HG03565 (cell line): ENCODE results near the gene VPS13D.

Experiments
- ATAC-seq: cut with Tn5 transposase; IDR thresholded peaks from one replicate; pipeline ENCODE4 v1.9.1; 2021; ENCODE audit warnings: mild to moderate bottlenecking, moderate library complexity; ENCODE audit not compliant: unreplicated experiment

Gene VPS13D

DNA sequence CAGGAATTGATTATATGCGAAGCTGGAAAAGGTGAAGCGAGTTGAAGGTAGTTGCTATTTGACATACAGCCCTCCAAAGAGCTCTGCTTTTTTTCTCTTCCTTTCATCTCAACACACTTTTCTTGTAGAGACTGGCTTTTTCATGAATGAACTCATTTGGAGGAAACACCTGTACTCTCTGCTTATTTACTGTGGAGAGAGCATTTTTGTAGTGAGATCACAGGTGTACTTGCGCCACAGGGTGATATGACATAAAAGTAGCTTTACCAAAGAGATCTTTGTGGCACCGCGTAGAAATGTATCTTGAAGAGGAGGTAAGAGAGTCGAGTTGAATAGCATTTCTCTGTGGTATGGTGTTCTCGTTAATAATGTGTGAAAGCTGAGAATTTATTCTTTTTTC is 187.6 kb downstream of the VPS13D start:
- ATAC-seq, result no peak

DNA sequence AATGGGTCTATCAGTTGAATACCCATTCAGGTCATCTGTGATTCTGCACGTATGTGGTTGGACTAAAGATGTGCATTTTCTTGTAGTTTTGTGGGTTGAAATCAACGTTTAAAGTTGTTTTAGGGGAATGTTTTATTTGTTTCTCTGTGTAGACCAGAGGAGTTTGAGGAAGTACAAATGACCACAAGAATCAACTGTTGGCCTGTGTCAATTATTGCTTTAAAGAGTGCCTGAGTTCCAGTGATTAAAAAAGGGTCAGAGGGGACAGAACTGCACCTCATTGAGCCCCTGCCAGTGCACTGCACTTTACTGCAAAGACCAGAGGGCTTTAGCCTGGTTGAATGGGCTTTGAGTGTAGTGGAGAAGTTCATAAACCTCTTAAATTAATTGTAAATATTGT is 190.3 kb downstream of the VPS13D start:
- ATAC-seq, result no peak

DNA sequence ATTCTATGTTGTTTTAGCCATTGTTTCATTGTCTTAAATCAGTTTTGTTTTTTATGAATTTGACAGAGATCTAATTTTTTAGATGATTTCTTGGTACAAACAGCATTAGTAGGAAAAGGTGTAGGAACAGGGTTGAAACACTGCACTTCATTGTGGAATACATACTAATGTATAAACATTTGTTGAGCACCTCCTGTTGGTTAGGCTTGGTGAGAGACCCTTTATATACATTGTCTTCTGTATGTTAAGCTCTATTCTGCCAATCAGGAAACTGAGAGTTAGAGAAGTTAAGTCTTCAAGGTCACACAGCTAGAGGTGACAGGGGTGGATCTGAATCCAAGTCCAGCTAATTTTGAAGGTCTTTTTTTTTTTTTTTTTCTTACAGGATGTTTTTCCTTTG is 192.7 kb downstream of the VPS13D start:
- ATAC-seq, result no peak

DNA sequence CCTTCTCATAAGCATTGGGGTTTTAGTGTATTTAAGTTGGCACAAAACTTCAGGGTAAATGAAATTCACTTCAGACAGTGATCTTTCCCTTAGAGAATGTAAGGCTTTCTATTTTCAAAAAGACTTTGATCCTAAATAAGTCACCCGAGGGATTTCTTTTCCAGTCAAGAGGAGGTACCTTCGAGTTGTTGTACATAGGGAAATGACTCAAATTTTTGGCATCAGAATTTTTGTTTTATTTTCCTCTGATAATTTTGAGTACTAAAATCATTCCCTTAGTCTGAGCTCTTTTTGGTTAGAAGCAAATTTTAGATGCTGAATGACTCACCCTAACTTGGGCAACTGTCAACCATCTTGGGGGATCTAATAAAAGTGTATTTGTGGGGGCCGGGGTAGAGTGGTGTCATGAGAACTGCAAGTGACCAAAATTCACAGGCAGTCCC is 194.3 kb downstream of the VPS13D start:
- no peak for ATAC-seq

DNA sequence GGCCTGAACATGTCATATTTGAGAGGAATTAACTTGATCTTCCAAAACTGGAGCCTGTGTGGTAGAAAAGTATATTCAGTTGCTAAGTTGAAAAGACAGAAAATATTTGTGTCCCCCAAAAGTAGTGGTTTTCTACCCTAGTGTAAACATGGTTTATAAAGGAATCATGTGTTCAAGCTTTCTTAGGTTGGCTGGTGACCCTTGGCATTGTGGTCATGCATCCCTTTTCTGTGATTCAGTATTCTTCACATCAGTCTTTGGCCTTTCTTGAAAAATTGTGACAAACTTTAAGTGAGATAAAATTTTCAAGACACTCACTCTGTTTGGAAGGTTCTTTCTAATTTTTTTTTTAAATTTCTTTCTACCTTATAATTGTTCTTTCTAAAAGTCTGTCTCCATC is 195.0 kb downstream of the VPS13D start:
- no peak for ATAC-seq

DNA sequence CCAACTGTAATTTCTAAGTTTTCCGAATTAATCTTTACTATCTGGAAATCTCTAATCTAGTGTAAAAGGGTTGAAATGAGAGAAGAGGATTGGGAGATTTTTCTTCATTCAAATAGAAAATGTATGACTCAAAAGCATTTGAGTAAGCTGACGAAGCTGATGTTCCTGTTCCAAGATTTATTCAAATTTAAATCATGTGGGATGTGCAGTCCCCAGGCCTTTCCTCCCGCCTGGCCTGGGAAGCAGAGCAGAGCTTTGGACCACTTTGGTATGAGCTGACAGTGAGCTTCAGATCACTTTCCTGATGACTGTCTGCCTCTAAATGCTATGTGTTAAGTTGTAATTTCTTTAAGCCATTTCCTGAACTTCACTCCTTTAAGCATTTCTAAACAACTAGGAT is 196.2 kb downstream of the VPS13D start:
- ATAC-seq, result no peak

DNA sequence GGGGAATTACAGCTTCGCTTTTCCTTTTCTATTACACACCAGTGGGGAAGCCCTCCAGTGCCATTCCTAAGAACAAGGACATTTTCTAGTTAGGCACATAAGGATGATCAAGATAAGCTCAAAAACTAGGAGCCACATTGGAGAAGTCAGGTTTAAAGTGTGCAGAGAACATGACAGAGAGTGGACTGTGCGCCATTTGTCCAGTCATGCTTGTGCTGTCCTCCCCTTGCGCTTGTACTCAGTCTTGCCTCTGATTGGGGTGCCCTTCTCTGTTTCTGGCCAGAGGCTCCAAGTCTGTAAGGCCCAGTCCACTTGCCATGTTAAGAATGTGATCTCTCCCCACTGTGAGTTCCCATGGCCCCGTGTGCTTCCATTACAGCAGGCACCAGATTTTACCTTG is 198.5 kb downstream of the VPS13D start:
- ATAC-seq, result no peak

DNA sequence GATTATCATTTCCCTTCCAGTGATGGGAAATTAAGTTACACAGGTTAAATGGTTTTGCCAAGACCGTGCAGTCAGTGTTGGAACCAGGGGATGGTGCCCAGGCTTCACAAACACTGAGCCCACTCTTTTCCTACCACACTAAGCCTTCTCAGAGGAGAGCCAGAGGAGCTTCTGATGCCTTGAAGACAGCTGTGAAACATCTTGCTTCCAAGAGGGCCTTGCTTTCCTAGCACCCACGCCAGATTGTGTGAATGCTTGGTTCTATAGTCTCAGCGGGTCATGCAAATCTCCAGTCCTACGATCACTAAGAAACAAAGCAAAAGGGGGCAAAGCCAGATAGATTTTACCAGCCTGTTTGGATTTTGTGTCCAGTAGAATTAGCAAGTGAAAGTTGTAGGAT is 200.7 kb downstream of the VPS13D start:
- no peak for ATAC-seq

DNA sequence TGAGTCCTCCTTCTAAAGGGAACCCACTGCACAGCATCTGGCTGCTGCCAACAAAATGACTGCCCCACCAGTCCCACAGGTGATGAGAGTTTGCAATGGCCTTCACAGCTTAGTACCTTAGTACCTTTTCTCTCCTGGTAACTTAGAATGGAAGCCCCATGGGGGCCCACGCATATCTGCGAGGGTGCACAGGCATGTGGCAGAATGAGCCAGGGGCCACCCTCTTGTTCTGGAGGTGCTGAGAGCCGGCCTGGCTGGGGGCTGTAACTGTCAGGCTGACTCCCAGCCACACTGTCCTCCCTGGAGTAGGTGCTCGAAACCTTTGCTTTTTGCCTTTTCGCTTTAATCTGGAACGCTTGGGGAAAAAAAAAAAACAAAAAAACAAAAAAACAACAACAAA is 203.1 kb downstream of the VPS13D start:
- ATAC-seq, result no peak

DNA sequence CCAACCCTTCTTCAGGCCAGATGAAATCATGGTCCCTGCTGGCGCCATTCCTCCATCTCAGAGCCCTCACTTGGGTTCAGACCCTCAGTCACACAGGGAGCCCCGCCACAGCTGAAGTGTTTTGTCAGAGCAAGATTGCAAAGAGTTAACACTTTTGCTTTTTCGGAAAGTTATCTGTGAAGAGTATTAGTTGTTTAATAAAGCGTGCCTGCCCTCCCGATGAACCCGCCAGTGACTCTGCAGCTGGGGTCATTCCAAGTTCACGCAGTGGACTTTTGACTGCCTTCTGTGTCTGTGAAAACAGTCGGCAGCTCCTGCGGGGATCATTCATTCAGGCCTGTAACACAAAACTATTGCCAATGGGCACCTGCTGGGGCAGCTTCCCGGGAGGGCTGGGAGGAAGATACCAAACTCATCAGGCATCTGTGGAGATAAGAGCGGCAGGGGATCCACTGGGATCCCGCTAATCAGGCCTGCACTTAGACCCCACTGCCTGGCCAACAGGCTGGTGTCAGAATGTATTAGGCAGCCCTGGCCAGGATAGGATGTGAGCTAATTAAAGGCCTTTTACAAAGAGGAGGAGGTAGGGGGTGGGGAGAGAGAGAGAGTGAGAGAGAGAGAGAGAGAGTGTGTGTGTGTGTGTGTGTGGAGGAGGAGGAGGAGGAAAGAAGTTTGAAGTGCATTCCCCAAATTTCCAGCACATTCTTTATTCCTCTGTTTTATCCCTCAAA is 203.7 kb downstream of the VPS13D start:
- ATAC-seq, result no peak

DNA sequence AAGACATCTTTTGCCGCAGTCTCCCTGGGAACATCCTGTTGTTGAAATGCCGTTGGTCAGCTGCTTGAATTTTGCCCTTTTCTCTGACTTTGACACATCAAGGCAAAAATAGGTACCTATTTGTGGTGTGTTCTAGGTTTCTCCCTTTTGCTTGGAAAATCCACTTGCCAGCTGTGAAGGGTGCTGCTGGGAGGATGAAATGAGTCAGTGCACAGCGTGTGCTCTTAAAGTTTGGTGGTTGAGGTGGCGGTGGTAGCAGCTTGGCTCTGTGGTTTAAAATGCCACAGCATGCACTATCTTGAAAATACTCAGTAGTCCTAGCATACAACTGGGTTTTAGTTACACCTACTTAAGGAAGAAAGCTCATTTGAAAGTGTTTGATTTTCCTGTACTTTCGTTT is 204.3 kb downstream of the VPS13D start:
- ATAC-seq, result no peak

DNA sequence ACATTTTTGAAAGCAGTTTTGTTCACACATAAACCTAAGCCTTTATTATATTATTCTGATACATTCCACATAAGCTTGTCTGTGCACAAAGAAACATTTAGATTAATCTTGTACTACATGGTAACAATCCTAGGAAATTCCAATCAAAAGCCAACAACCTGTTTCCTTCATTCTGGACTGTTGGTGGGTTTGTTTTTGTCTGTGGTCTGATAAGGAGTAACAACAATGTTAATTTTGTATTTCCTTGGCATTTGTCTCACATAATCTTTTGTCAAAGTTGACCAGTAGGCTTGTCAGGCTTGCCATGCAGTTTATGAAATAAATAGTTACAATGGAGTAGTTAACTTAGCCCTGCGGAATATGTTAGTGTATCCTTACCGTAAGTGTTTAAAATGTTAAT is 204.9 kb downstream of the VPS13D start:
- no peak for ATAC-seq

DNA sequence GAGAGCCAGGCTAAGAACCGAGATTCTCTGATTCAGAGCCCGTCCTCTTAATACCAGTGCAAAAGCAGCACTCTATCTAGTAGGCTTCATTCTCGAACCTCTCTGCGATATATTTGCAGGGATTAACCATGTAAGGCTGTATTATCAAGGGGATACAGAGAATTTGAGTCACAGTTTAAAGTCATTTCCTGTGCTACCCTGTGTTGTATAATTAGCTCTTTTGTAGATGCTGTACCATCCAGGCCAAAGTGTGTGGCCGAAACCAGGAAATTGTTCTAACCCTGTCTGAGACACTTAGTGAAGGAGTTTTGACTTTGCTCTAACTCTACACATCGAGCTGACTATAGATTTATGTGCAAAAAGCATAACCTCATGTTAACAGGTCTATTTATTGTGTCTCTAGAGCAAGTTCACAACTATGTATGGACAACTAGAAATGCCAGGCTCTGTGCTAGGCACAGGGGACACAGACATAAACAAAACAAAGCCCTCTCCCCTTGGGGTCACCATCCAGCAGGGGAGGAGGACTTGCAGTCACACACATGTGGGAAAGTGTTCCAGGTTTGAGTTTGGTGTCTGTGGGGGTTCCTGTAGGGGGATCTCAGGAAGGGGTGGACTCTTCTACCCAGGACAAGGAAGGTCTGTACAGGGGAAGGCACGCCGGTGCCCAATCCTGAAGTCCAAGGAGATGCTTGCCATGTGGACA is 206.0 kb downstream of the VPS13D start:
- peak; percentile 57 for ATAC-seq

DNA sequence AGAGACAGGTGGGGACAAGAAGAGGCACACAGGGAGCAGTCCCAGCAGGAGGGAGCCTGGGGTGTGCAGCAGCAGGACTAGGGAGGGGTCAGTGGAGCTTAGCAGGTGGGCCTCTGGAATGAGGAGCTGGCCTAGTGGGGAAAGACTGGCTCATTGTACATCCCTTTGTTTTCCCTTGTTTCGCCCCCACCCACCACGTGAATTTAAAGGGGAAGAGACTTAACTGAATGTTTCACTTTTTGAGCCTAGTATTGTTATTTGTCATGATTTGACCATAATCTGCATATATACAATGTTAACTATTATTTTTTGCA is 206.5 kb downstream of the VPS13D start:
- ATAC-seq, result no peak

DNA sequence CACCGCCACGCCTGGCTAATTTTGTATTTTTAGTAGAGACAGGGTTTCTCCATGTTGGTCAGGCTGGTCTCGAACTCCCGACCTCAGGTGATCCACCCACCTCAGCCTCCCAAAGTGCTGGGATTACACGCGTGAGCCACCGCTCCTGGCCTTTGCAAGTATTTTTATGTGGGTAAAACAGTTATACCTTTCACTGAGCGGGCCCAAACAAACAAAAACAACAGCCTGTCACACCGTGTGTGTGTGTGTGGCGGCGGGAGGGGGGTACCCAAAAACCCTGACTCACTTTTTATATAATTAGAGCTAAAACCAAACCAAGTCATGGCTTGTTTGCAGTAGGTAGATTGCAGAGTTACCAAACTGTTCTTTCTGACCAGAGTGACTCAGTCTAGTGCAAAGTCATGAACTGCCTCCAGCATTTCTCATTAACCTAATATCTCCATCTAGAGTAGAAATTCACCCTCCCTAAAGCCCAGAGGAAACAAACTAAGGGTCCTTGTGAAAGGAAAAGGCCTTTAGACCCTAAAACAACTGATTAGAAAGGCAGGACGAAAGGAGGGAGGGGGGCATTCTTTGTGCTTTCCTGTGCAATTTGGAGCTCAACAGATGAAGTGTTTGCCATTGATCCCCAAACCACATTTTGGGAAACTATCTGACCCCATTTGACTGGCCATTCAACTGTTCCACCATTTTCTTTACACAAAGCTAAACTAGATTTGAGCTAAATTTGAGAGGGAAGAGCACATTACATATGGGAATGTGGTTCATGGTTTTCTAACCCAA is 207.2 kb downstream of the VPS13D start:
- no peak for ATAC-seq

DNA sequence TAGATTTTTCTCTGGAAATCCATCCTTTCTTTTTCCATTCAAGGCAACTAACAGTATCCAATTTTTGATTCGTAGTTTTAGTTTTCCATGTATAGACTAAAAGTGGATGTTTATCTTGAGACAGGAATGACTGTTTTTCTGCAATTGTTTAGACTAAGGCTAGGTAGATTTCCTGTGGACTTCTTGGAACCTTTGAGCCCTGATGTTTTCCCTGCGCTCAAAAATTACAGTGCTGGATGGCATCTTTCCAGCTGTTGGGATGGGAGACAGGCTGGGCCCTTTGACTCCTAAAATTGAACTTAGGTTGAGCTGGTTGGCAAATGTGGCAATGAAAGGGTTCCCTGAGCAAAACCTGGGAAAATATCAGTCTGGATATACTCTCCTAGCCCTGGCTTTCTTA is 207.8 kb downstream of the VPS13D start:
- ATAC-seq, result no peak

DNA sequence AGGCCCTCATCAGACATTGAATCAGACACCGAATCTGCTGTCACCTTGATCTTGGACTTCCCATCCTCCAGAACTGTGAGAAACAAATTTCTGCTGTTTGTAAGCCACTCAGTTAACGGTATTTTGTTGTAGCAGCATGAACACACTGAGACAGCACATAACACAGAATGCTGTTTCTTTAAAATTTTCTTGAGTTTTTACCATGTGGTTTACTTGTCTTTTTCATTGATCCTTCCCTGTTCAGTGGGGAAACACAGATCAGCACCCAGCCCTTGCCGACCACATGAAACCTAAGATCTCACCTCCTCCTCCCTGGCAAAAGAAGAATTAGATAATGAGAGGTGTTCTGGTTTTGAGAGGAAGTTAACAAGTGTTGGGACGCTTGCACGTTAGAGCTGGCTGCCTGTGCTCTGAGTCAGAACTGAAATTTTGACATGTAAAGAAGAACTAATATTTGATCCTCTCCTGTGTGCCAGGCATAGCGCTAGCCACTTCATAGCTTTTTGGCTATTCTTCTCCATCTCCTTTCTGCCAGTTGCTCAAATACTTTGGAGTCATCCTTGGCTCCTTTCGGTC is 208.6 kb downstream of the VPS13D start:
- peak; percentile 27 for ATAC-seq

DNA sequence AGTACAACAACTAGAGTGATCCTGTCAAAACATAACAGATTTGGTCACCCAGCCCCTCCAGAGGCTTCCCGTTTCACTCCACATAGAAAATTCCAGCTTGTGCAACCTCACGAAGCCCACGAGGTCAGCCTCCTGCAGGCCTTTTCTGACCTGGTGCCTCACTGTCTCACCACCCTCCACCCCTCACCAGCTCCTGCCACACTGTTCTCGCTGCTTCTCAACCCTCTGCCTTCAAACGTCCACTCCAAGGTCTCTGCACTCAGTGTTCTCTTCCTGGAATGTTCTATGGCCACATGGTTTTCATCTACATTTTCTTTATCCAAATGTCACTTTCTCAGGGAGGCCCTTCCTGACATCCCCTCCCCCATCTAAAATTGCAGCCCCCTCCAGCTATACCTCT is 209.2 kb downstream of the VPS13D start:
- ATAC-seq, result no peak

DNA sequence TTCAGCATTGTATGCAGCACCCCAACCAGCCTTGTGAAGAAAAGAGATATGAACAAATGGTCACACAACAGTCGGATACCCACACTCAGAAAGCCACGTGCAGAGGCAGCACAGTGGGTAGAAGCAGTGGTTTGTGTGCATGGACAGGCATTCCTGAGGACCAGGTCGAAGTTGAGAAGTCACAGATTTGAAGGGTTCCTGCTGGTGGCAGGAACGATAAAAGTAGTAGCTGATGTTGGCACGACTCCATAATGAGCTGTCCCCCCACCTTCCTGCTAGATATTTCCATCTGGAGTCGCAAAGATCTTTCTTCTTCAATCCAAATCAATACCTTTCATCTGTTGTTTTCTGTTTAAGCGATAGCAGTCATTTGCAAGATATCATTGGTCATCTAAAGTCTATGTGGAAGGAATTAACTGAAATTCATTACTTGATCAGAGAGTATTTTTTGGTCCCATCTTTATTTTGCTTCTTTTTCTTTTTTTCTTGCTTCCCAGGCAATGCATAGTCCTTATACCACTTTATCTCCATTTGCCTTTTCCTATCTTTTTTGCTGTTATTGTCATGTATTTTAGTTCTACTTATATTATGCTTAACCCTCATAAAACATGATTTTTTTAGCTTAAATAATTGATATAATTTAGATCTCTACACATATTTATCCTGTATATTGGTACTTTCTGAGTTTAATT is 211.7 kb downstream of the VPS13D start:
- no peak for ATAC-seq

DNA sequence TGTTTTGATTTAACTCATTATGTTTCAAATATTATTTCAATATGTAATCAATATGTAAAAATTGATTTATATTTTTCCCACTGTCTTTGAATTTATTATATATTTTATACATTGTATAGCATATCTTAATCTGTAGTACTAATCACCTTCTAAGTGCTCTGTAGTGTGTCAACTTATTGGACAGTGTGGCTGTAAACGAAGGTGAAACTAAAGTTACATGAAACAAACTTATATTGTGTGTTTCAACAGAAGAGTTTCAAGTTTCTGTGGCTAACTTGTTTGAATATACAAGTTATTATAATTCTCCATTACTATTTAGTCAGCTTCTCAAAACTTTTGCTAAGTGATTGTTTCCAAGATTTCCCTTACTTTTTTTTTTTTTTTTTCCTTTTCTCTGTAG is 212.4 kb downstream of the VPS13D start:
- no peak for ATAC-seq

DNA sequence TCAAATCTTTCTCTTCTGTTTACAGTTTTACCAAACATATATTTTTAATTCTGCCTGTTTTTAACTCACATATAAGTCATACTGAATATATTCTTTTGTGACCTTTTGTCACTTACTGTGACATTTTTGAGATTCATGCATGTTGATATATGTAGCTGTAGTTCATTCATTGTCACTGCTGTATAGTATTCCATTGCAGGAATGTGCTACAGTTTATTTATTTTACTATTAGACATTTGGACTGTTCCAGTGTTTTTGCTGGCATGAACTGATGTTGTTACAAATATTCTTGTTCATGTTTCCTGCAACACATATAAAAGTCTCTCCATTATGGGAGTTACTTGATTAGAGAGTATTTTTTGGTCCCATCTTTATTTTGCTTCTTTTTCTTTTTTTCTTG is 213.3 kb downstream of the VPS13D start:
- ATAC-seq, result no peak
